Testis (tissue), 2 donors: ENCODE results near the gene IGSF9.

ENCODE experiments used
- CTCF ChIP-seq, 3 experiments: fragments of 450-650 bp in 2 of 3; fragments of 200-600 bp in 1 of 3; sonication (generic) in 1 of 3; IDR thresholded peaks; one replicate each; pipeline ENCODE4 v1.5.1; 2016 to 2019; ENCODE audit warnings: antibody characterized with exemption in 3 of 3, mild to moderate bottlenecking in 2 of 3, moderate library complexity in 1 of 3
- POLR2A ChIP-seq: fragments of 450-650 bp; IDR thresholded peaks from one replicate; pipeline ENCODE4 v1.6.1; 2017; ENCODE audit warnings: antibody characterized with exemption, mild to moderate bottlenecking, moderate library complexity

- no peak for TF ChIP-seq CTCF (IDR thresholded peaks at IDR 0.05)
- TF ChIP-seq POLR2A: no peak
Measured at GRCh38 chr1:159929155-159930051, 16.0 kb downstream of the IGSF9 start.
